HepG2 (cell line): ENCODE data around the gene PMVK. TPM values are rescaled to one million over a fixed set of nuclear protein-coding genes. Genes with fewer than 3 reads are reported as not detected.

Experiments used
- BCL3 ChIP-seq: sonication (generic); formaldehyde crosslinking; IDR thresholded peaks from 2 replicates; pipeline ENCODE4 v1.5.1; 2020; ENCODE audit warnings: mild to moderate bottlenecking, missing genetic modification reagents, moderate library complexity
- CREB1 ChIP-seq, 2 experiments: fragments of 450-650 bp in 1 of 2; IDR thresholded peaks; 2 replicates each; pipeline ENCODE4 v1.6.1; 2016 to 2017; ENCODE audit warnings: control low read depth in 1 of 2, mild to moderate bottlenecking in 1 of 2, missing compliant biosample characterization in 1 of 2, missing genetic modification characterization in 1 of 2
- GLMP ChIP-seq: sonication (generic); formaldehyde crosslinking; IDR thresholded peaks from 2 replicates; pipeline ENCODE4 v1.9.0; 2021; ENCODE audit warnings: missing genetic modification reagents, mild to moderate bottlenecking, borderline replicate concordance
- JUN ChIP-seq: sonication (generic); formaldehyde crosslinking; IDR thresholded peaks from 2 replicates; pipeline ENCODE4 v1.4.0; 2020; ENCODE audit warnings: mild to moderate bottlenecking, missing genetic modification reagents
- KLF9 ChIP-seq: IDR thresholded peaks from 2 replicates; pipeline ENCODE4 v1.6.1; 2016; ENCODE audit warnings: low read depth
- MEIS1 ChIP-seq: sonication (generic); formaldehyde crosslinking; IDR thresholded peaks from 2 replicates; pipeline ENCODE4 v1.9.0; 2021; ENCODE audit warnings: mild to moderate bottlenecking, missing genetic modification reagents, moderate library complexity, borderline replicate concordance
- MLX ChIP-seq: IDR thresholded peaks from 2 replicates; pipeline ENCODE4 v1.6.1; 2016
- MTA3 ChIP-seq: sonication (generic); formaldehyde crosslinking; IDR thresholded peaks from 2 replicates; pipeline ENCODE4 v1.4.0; 2020; ENCODE audit warnings: missing genetic modification reagents
- NFE2 ChIP-seq: sonication (generic); formaldehyde crosslinking; IDR thresholded peaks from 2 replicates; pipeline ENCODE4 v1.4.0; 2020; ENCODE audit warnings: missing genetic modification reagents
- NFKB2 ChIP-seq: sonication (generic); formaldehyde crosslinking; IDR thresholded peaks from 2 replicates; pipeline ENCODE4 v1.4.0; 2020; ENCODE audit warnings: missing genetic modification reagents, borderline replicate concordance
- POLR2AphosphoS2 ChIP-seq: IDR thresholded peaks from 2 replicates; pipeline ENCODE4 v1.6.1; 2011; ENCODE audit warnings: low read depth, low read length, improper control_type of control experiment
- RELA ChIP-seq: sonication (generic); formaldehyde crosslinking; IDR thresholded peaks from 2 replicates; pipeline ENCODE4 v1.4.0; 2020; ENCODE audit warnings: missing genetic modification reagents
- TAF1 ChIP-seq: sonication (generic); formaldehyde crosslinking; IDR thresholded peaks from 2 replicates; pipeline ENCODE4 v1.4.0; 2020; ENCODE audit warnings: missing genetic modification reagents
- TOE1 ChIP-seq: sonication (generic); formaldehyde crosslinking; IDR thresholded peaks from 2 replicates; pipeline ENCODE4 v1.4.0; 2020; ENCODE audit warnings: mild to moderate bottlenecking, missing genetic modification reagents
- ZMAT5 ChIP-seq: sonication (generic); formaldehyde crosslinking; IDR thresholded peaks from 2 replicates; pipeline ENCODE4 v1.5.0; 2020; ENCODE audit warnings: mild to moderate bottlenecking, low read depth, missing genetic modification reagents, borderline replicate concordance
- ZNF451 ChIP-seq: sonication (generic); formaldehyde crosslinking; IDR thresholded peaks from 2 replicates; pipeline ENCODE4 v1.5.0; 2020; ENCODE audit warnings: mild to moderate bottlenecking, missing genetic modification reagents
- ZNF574 ChIP-seq: sonication (generic); formaldehyde crosslinking; IDR thresholded peaks from 2 replicates; pipeline ENCODE4 v1.4.0; 2020; ENCODE audit warnings: missing genetic modification reagents
- ZNF800 ChIP-seq: sonication (generic); formaldehyde crosslinking; IDR thresholded peaks from 2 replicates; pipeline ENCODE4 v1.4.0; 2020; ENCODE audit warnings: missing genetic modification reagents
- polyA plus RNA-seq, 8 experiments: library from polyadenylated mRNA; depleted of rRNA in 3 of 8; stranded (reverse) in 7 of 8; unstranded in 1 of 8; fragments of >200 nt; fragmentation: Illumina TruSeq in 4 of 8; extraction: Trizol in 4 of 8; gene quantifications; 2 replicates each; pipeline versions ENCODE4 v1.2.1 to v1.2.3, GENCODE V29; 2011 to 2016; ENCODE audit warnings: low read depth in 4 of 8, missing spikeins in 1 of 8, mixed read lengths in 1 of 8; ENCODE audit not compliant: insufficient read depth in 1 of 8
- total RNA-seq, 5 experiments: library from RNA; depleted of rRNA; stranded (reverse); fragments of >200 nt; fragmentation: Illumina TruSeq; extraction: Trizol; gene quantifications; 2 replicates each; pipeline ENCODE4 v1.2.3, GENCODE V29; 2016; ENCODE audit warnings: low read depth in 1 of 5

PMVK gene
- total and polyA plus RNA-seq, 2 of the 13 experiments (the other 11 are each of a cell fraction or from before 2014, with no cell fraction given) = 3.9 to 12.6 TPM

- TF ChIP-seq MEIS1 (peak; percentile 99), POLR2AphosphoS2 (no peak), GLMP (CRISPR knock-in tag) (no peak), MTA3 (CRISPR knock-in tag) (no peak), KLF9 (CRISPR knock-in tag) (peak; percentile 97), ZNF574 (peak; percentile 89), RELA (CRISPR knock-in tag) (no peak), NFE2 (CRISPR knock-in tag) (no peak), CREB1 (IDR thresholded peaks at IDR 0.05) (no peak), CREB1 (CRISPR knock-in tag; IDR thresholded peaks at IDR 0.05) (no peak), JUN (CRISPR knock-in tag) (peak; percentile 90), ZNF451 (peak; percentile 100), ZMAT5 (CRISPR knock-in tag) (no peak; the same call in 1 of the 2 replicates), BCL3 (CRISPR knock-in tag) (peak; percentile 99), ZNF800 (no peak; the same call in none of the 2 replicates), NFKB2 (peak; percentile 100), MLX (CRISPR knock-in tag) (peak; percentile 93), TAF1 (CRISPR knock-in tag) (peak; percentile 77), TOE1 (peak; percentile 72; the same call in 1 of the 2 replicates)
Observed at GRCh38 chr1:154936555-154937084, at the start of gene PMVK (continued).
